Measurements from ENCODE around the gene FUOM.

- TF ChIP-seq CTCF (IDR thresholded peaks at IDR 0.05) (peak; percentile 61 to 77 (median 63)), POLR2A (IDR thresholded peaks at IDR 0.05) (no peak)
Observed at GRCh38 chr10:133307776-133308420, 49.9 kb downstream of the FUOM start.

Data from testis (tissue), 2 donors.